SK-N-MC (cell line): Measurements from ENCODE around the gene S1PR4.
"Not testable (repeated sequence)": the region's sequence is repeated elsewhere in the genome, so short reads cannot be mapped to it uniquely, and the experiment has no call there.

Experiments used
- EZH2 ChIP-seq: fragments of 200-600 bp; sonication (generic); IDR thresholded peaks from one replicate; pipeline ENCODE4 v1.6.1; 2017; ENCODE audit warnings: antibody characterized with exemption
- FOXP2 ChIP-seq: optimal IDR thresholded peaks from 2 replicates; pipeline ENCODE3; 2011; ENCODE audit warnings: mild to moderate bottlenecking, moderate library complexity; ENCODE audit not compliant: insufficient read depth; ENCODE audit errors: extremely low read length, control extremely low read depth
- POLR2AphosphoS5 ChIP-seq: IDR thresholded peaks from 2 replicates; pipeline ENCODE4 v1.6.1; 2012; ENCODE audit warnings: mild to moderate bottlenecking, low read depth, low read length, borderline replicate concordance

GRCh38 chr19:3172673-3173000 lies 5.9 kb upstream of the S1PR4 start:
- TF ChIP-seq POLR2AphosphoS5, EZH2, FOXP2: not testable (repeated sequence)
